ENCODE data around the gene MAGI1. TPM values are rescaled to one million over a fixed set of nuclear protein-coding genes. Genes with fewer than 3 reads are reported as not detected.

Gene MAGI1
- polyA plus RNA-seq, 3 donors: not detected

- Mint-ChIP-seq H3K27me3 (ENCODE audit: low read depth in 3 of 3) (peaks cover 0 to 3% (median 2%) of the 10 kb centered on the region in 3 donors), H3K36me3 (no peaks in the 10 kb centered on the region), H3K4me3 (no peak overlapping the region), H3K9me3 (peaks cover 0 to 8% (median 0%) of the 10 kb centered on the region in 7 donors), H3K27ac (no peak overlapping the region), H3K4me1 (no peaks in the 10 kb centered on the region)
- Histone ChIP-seq H3K79me2 (ENCODE audit: insufficient read depth, low read length) (no peaks in the 10 kb centered on the region), H3K27me3 (ENCODE audit: control insufficient read depth in 2 of 2, insufficient read depth in 2 of 2, low read length in 2 of 2) (no peaks in the 10 kb centered on the region), H3K36me3 (replicated peaks in 1 of 2; ENCODE audit: control insufficient read depth in 1 of 2, insufficient read depth in 2 of 2, low read length in 2 of 2) (no peaks in the 10 kb centered on the region), H3K9me3 (replicated peaks in 1 of 2; ENCODE audit: control insufficient read depth in 1 of 2, insufficient read depth in 1 of 2, low read length in 2 of 2) (no peaks in the 10 kb centered on the region), H3K4me1 (ENCODE audit: control insufficient read depth in 1 of 2, insufficient read depth in 2 of 2, low read length in 2 of 2) (no peaks in the 10 kb centered on the region), H3K4me3 (replicated peaks in 1 of 3; ENCODE audit: low read depth in 2 of 3, low read length in 3 of 3) (no peak overlapping the region), H3K9ac (ENCODE audit: insufficient read depth, low read length, poor library complexity, severe bottlenecking) (no peak overlapping the region), H4K20me1 (ENCODE audit: insufficient read depth, low read length) (no peaks in the 10 kb centered on the region), H3K4me2 (replicated peaks; ENCODE audit: extremely low read depth, low read length, poor library complexity, severe bottlenecking) (no peak overlapping the region), H2AFZ (ENCODE audit: insufficient read depth, low read depth, low read length, poor library complexity, severe bottlenecking) (no peak overlapping the region), H3K27ac (ENCODE audit: low read depth in 1 of 2, low read length in 2 of 2) (no peak overlapping the region)
- intact Hi-C loops (cut with micrococcal nuclease): no loop called here
- DNase-seq: no peak
- WGBS (ENCODE audit: insufficient coverage): 96% methylated on average over 2 of the region's 2 CpGs
- no peak for TF ChIP-seq CTCF (IDR thresholded peaks at IDR 0.05)
Measured at GRCh38 chr3:65919826-65920225, 118.9 kb downstream of the MAGI1 start.

GRCh38 chr3:65915477-65915876, 123.2 kb downstream of the MAGI1 start:
- intact Hi-C loops (cut with micrococcal nuclease): no loop called here
- Histone ChIP-seq H3K4me2 (replicated peaks; ENCODE audit: extremely low read depth, low read length, poor library complexity, severe bottlenecking) (no peak overlapping the region), H3K4me1 (ENCODE audit: control insufficient read depth in 1 of 2, insufficient read depth in 2 of 2, low read length in 2 of 2) (no peaks in the 10 kb centered on the region), H3K9me3 (replicated peaks in 1 of 2; ENCODE audit: control insufficient read depth in 1 of 2, insufficient read depth in 1 of 2, low read length in 2 of 2) (no peaks in the 10 kb centered on the region), H3K4me3 (replicated peaks in 1 of 3; ENCODE audit: low read depth in 2 of 3, low read length in 3 of 3) (no peak overlapping the region), H3K9ac (ENCODE audit: insufficient read depth, low read length, poor library complexity, severe bottlenecking) (no peak overlapping the region), H3K36me3 (replicated peaks in 1 of 2; ENCODE audit: control insufficient read depth in 1 of 2, insufficient read depth in 2 of 2, low read length in 2 of 2) (no peaks in the 10 kb centered on the region), H4K20me1 (ENCODE audit: insufficient read depth, low read length) (no peaks in the 10 kb centered on the region), H3K27ac (ENCODE audit: low read depth in 1 of 2, low read length in 2 of 2) (no peak overlapping the region), H3K27me3 (ENCODE audit: control insufficient read depth in 2 of 2, insufficient read depth in 2 of 2, low read length in 2 of 2) (no peaks in the 10 kb centered on the region), H3K79me2 (ENCODE audit: insufficient read depth, low read length) (no peaks in the 10 kb centered on the region), H2AFZ (ENCODE audit: insufficient read depth, low read depth, low read length, poor library complexity, severe bottlenecking) (no peak overlapping the region)
- no peak for TF ChIP-seq CTCF (IDR thresholded peaks at IDR 0.05)
- Mint-ChIP-seq H3K9me3 (peaks cover 0 to 4% (median 0%) of the 10 kb centered on the region in 7 donors), H3K27ac (no peak overlapping the region), H3K4me1 (no peaks in the 10 kb centered on the region), H3K4me3 (no peak overlapping the region), H3K36me3 (no peaks in the 10 kb centered on the region), H3K27me3 (ENCODE audit: low read depth in 3 of 3) (peaks cover 0 to 4% (median 0%) of the 10 kb centered on the region in 3 donors)
- DNase-seq: no peak
- WGBS (ENCODE audit: insufficient coverage): no CpG with 5 or more reads among the region's 2 CpGs

Data from CD14-positive monocyte (primary cell).